Measurements from ENCODE around the gene ANKS1A. TPM values are rescaled to one million over a fixed set of nuclear protein-coding genes. Genes with fewer than 3 reads are reported as not detected.
A peak's percentile ranks its signal among the peaks of the same experiment; 100 is the strongest.
"Not testable (repeated sequence)": the region's sequence is repeated elsewhere in the genome, so short reads cannot be mapped to it uniquely, and the experiment has no call there.

The ANKS1A gene
- total and polyA plus RNA-seq, 2 experiments from 2014 or later, result 17.5 to 25.4 TPM

DNA sequence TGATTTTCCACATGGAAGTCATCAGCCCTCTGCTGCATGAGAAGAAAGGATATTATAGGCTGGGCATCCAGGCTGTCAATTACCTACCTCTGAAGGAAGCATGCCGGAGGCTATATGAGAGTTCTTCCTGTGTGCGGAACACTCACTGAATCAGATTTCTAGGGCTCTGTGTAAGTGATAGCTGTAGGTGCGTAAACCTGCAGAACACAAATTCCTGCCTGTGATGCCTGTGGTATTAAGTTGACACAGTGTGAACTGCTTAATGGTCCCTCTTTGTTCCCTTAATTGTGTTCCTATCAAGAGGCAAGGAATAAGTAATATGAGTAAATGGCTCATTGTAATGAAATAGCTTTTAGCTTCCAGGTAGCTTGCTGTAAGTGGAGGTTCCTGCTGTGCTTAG lies 103.3 kb downstream of the ANKS1A start:
- Histone ChIP-seq H3K79me2 (no peaks in the 10 kb centered on the region), H2AFZ (no peak overlapping the region), H3K9me3 (ENCODE audit: low read depth) (no peaks in the 10 kb centered on the region), H3K4me2 (no peak overlapping the region), H3K27me3 (no peaks in the 10 kb centered on the region), H3K4me3 (no peak overlapping the region), H3K36me3 (replicated peaks; ENCODE audit: insufficient read depth, low read depth) (no peaks in the 10 kb centered on the region), H3K9me2 (replicated peaks; ENCODE audit: insufficient read depth) (no peaks in the 10 kb centered on the region), H3K4me1 (ENCODE audit: insufficient read depth) (no peaks in the 10 kb centered on the region), H4K20me1 (ENCODE audit: insufficient read depth, poor library complexity, severe bottlenecking) (no peaks in the 10 kb centered on the region), H3K27ac (no peak overlapping the region)
- no peak for DNase-seq (ENCODE audit: low spot score)
- TF ChIP-seq EZH2phosphoT487 (IDR thresholded peaks at IDR 0.05; ENCODE audit: low read depth, severe bottlenecking, unreplicated experiment) (no peak), EZH2 (IDR thresholded peaks at IDR 0.05; ENCODE audit: borderline replicate concordance) (no peak)
- TF ChIP-seq, protein P1, sequence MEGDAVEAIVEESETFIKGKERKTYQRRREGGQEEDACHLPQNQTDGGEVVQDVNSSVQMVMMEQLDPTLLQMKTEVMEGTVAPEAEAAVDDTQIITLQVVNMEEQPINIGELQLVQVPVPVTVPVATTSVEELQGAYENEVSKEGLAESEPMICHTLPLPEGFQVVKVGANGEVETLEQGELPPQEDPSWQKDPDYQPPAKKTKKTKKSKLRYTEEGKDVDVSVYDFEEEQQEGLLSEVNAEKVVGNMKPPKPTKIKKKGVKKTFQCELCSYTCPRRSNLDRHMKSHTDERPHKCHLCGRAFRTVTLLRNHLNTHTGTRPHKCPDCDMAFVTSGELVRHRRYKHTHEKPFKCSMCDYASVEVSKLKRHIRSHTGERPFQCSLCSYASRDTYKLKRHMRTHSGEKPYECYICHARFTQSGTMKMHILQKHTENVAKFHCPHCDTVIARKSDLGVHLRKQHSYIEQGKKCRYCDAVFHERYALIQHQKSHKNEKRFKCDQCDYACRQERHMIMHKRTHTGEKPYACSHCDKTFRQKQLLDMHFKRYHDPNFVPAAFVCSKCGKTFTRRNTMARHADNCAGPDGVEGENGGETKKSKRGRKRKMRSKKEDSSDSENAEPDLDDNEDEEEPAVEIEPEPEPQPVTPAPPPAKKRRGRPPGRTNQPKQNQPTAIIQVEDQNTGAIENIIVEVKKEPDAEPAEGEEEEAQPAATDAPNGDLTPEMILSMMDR (IDR thresholded peaks at IDR 0.05; ENCODE audit: poor library complexity), result no peak
- WGBS (ENCODE audit: low lambda C conversion rate, missing lambda C conversion rate), result 79% methylated on average over 3 of the region's 3 CpGs

DNA sequence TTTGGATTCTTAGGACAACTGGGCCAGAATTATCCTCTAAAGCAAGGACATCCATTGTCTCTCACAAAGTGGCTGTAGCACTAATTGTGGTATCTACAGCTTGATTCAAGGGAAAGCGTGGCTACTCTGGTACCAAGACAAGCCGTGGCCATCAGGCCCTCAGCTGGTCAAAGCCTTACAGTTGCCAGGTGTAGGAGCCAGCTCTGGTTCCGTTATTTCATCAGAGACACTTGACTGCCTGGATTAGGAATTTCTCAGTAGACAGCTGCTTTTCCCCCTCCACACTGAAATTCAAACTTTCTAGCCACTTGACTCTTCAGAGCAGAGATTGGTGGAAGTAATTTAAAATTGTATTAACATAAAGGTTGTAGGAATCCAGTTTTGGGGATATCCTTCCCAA lies 104.2 kb downstream of the ANKS1A start:
- TF ChIP-seq, protein P1 (IDR thresholded peaks at IDR 0.05; ENCODE audit: poor library complexity), result no peak
- TF ChIP-seq EZH2 (IDR thresholded peaks at IDR 0.05; ENCODE audit: borderline replicate concordance), result no peak
- TF ChIP-seq EZH2phosphoT487 (IDR thresholded peaks at IDR 0.05; ENCODE audit: low read depth, severe bottlenecking, unreplicated experiment), result no peak

DNA sequence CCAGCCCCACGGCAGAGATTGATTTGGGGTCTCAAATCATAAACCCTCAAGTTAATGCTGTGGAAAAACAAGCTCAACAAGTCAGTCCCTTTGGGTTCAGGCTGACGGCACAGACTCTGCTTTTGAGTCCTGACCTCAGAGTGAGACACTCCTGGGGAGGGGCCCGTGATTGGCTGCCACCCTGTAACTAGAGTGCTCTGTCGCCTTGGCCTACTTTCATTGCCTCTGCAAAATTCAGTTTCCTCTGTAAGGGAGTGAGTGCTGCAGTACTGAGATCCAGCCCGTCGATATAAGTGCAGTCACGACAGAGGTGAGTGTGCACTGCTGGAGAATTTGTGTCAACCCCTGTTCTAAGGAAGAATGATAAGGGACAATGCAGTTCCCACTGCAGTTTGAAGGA lies 105.6 kb downstream of the ANKS1A start:
- Histone ChIP-seq H3K27ac (no peak overlapping the region), H3K4me3 (no peak overlapping the region), H3K36me3 (replicated peaks; ENCODE audit: insufficient read depth, low read depth) (no peaks in the 10 kb centered on the region), H3K27me3 (no peaks in the 10 kb centered on the region), H3K9me2 (replicated peaks; ENCODE audit: insufficient read depth) (no peaks in the 10 kb centered on the region), H3K4me1 (ENCODE audit: insufficient read depth) (peaks cover under 1% of the 10 kb centered on the region), H2AFZ (no peak overlapping the region), H3K79me2 (no peaks in the 10 kb centered on the region), H3K4me2 (no peak overlapping the region), H3K9me3 (ENCODE audit: low read depth) (no peaks in the 10 kb centered on the region), H4K20me1 (ENCODE audit: insufficient read depth, poor library complexity, severe bottlenecking) (no peaks in the 10 kb centered on the region)
- TF ChIP-seq, protein P1 (IDR thresholded peaks at IDR 0.05; ENCODE audit: poor library complexity), result no peak
- TF ChIP-seq EZH2 (IDR thresholded peaks at IDR 0.05; ENCODE audit: borderline replicate concordance), result no peak
- no peak for TF ChIP-seq EZH2phosphoT487 (IDR thresholded peaks at IDR 0.05; ENCODE audit: low read depth, severe bottlenecking, unreplicated experiment)
- WGBS (ENCODE audit: low lambda C conversion rate, missing lambda C conversion rate), result 87% methylated on average over 7 of the region's 7 CpGs
- no peak for DNase-seq (ENCODE audit: low spot score)

More for the DNA sequence above, 104.2 kb downstream of the ANKS1A start:
- Histone ChIP-seq H3K27me3 (no peaks in the 10 kb centered on the region), H3K79me2 (no peaks in the 10 kb centered on the region), H2AFZ (no peak overlapping the region), H3K27ac (no peak overlapping the region), H3K4me3 (no peak overlapping the region), H3K4me1 (ENCODE audit: insufficient read depth) (no peaks in the 10 kb centered on the region), H3K36me3 (replicated peaks; ENCODE audit: insufficient read depth, low read depth) (no peaks in the 10 kb centered on the region), H4K20me1 (ENCODE audit: insufficient read depth, poor library complexity, severe bottlenecking) (no peaks in the 10 kb centered on the region), H3K9me2 (replicated peaks; ENCODE audit: insufficient read depth) (no peaks in the 10 kb centered on the region), H3K4me2 (no peak overlapping the region), H3K9me3 (ENCODE audit: low read depth) (no peaks in the 10 kb centered on the region)
- WGBS (ENCODE audit: low lambda C conversion rate, missing lambda C conversion rate), result 95% methylated on average over 3 of the region's 3 CpGs
- DNase-seq (ENCODE audit: low spot score), result no peak

DNA sequence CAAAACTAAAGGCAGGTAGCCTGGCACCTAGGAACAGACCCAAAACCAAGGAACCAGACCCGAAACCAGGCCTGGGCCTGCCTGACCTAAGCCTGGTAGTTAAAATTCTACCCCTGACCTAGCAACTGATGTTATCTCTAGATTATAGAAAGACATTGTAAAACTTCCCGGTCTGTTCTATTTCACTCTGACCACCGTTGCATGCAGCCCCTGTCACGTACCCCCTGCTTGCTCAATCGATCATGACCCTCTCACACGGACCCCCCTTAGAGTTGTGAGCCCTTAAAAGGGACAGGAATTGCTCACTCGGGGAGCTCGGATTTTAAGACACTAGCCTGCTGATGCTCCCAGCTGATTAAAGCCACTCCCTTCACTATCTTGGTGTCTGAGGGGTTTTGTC lies 109.4 kb downstream of the ANKS1A start:
- whole genome bisulfite sequencing (ENCODE audit: low lambda C conversion rate, missing lambda C conversion rate), result 30% methylated on average over 8 of the region's 8 CpGs
- H4K20me1 ChIP-seq (ENCODE audit: insufficient read depth, poor library complexity, severe bottlenecking); H3K9me2 ChIP-seq (replicated peaks; ENCODE audit: insufficient read depth); H3K79me2 ChIP-seq; H3K4me1 ChIP-seq (ENCODE audit: insufficient read depth); H3K9me3 ChIP-seq (ENCODE audit: low read depth); H3K27me3 ChIP-seq; H2AFZ ChIP-seq; H3K27ac ChIP-seq; H3K36me3 ChIP-seq (replicated peaks; ENCODE audit: insufficient read depth, low read depth); H3K4me3 ChIP-seq; DNase-seq (ENCODE audit: low spot score): not testable (repeated sequence)
- H3K4me2 ChIP-seq, result peak overlapping the region; percentile 55

DNA sequence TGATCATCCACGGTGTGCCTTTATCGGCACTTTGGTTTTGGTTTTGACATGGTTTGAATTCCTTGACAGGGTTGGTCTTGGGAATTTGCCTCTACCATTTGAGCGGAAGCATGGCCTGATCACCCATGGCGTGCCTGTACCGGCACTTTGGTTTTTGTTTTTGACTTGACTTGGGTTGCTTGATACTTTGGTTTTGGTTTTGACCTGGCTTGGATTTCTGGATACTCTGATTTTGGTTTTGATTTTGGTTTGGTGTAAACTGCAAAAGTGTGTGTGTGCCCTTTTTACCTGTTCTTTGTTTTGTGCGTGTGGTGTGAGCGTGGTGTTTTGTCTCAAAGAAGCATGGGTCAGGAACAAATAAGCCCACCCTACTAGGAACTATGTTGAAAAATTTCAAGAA lies 110.1 kb downstream of the ANKS1A start:
- Histone ChIP-seq H3K27ac (peak overlapping the region; percentile 44), H3K4me2 (peak overlapping the region; percentile 55)
- H3K9me3 ChIP-seq (ENCODE audit: low read depth); H3K4me1 ChIP-seq (ENCODE audit: insufficient read depth); DNase-seq (ENCODE audit: low spot score); H3K36me3 ChIP-seq (replicated peaks; ENCODE audit: insufficient read depth, low read depth); H3K79me2 ChIP-seq; H3K9me2 ChIP-seq (replicated peaks; ENCODE audit: insufficient read depth); H2AFZ ChIP-seq; H3K27me3 ChIP-seq; H3K4me3 ChIP-seq; H4K20me1 ChIP-seq (ENCODE audit: insufficient read depth, poor library complexity, severe bottlenecking): not testable (repeated sequence)
- WGBS (ENCODE audit: low lambda C conversion rate, missing lambda C conversion rate), result 91% methylated on average over 7 of the region's 7 CpGs

DNA sequence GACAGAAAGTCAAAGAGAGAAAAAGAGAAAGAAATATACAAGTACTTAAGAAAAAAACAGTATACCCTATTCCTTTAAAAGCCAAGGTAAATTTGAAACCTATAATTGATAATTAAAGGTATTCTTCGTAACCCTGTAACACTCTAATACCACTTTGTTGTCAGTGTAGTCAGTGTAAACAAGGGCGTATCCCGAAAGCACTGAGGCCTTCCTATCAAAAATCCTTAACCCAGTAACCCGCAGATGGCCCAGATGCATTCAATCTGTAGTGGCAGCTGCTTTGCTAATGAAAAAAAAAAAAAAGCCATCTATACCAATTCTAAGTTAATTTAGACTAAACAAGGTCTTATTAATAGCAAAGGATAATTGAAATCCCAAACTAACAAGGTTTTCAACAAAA lies 110.9 kb downstream of the ANKS1A start:
- not testable (repeated sequence) for H3K79me2 ChIP-seq; H3K36me3 ChIP-seq (replicated peaks; ENCODE audit: insufficient read depth, low read depth); H3K9me2 ChIP-seq (replicated peaks; ENCODE audit: insufficient read depth); H2AFZ ChIP-seq; H3K4me3 ChIP-seq; H3K9me3 ChIP-seq (ENCODE audit: low read depth); H3K27me3 ChIP-seq; DNase-seq (ENCODE audit: low spot score); H4K20me1 ChIP-seq (ENCODE audit: insufficient read depth, poor library complexity, severe bottlenecking)
- H3K27ac ChIP-seq, result peak overlapping the region; percentile 44
- peak overlapping the region; percentile 55 for H3K4me2 ChIP-seq
- WGBS (ENCODE audit: low lambda C conversion rate, missing lambda C conversion rate), result 57% methylated on average over 4 of the region's 4 CpGs
- peaks cover 12% of the 10 kb centered on the region for H3K4me1 ChIP-seq (ENCODE audit: insufficient read depth)

Measured in hepatocyte (in vitro differentiated cells).